H7 (cell line): ENCODE results near the gene ABCG5. TPM values are rescaled to one million over a fixed set of nuclear protein-coding genes. Genes with fewer than 3 reads are reported as not detected.
A peak's percentile ranks its signal among the peaks of the same experiment; 100 is the strongest.

Experiments used
- DNase-seq: peaks from one replicate; pipeline ENCODE4 v3.0.0; 2012
- H3K27me3 ChIP-seq: 2 replicates; pipeline ENCODE4 v1.6.0; 2011; ENCODE audit warnings: mild to moderate bottlenecking, low read length; ENCODE audit not compliant: control insufficient read depth, insufficient read depth
- H3K36me3 ChIP-seq: replicated peaks from 2 replicates; pipeline ENCODE4 v1.5.1; 2011; ENCODE audit warnings: low read length; ENCODE audit not compliant: control insufficient read depth, insufficient read depth
- H3K4me3 ChIP-seq: 2 replicates; pipeline ENCODE4 v1.5.1; 2011; ENCODE audit warnings: low read depth, mild to moderate bottlenecking, control low read depth, low read length, moderate library complexity; ENCODE audit not compliant: insufficient read depth
- total RNA-seq: library from RNA; depleted of rRNA; stranded (reverse); fragments of >200 nt; shearing (Covaris generic); gene quantifications from 2 replicates; pipeline ENCODE4 v1.2.3, GENCODE V29; 2014; rRNA removed

The ABCG5 gene
- total RNA-seq, 1 experiment from 2014 or later: not detected

DNA sequence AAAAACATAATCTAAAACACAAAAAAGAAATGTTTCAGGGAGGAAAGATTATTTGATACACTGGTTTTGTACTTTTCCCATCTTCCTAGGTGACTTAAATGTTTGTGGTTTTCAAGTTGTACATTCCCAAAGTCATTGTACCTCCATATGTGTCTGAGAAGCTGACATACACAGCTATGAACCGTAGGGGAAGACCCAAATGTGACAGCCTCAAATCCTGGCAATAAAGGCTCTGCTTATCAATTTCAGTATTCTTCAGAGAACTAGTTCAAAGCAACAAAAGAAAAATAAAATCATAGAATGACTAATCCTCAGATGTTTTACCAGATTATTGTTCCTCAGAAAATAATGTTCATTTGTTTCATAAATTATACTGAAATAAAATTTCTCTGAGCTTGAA lies 62.3 kb downstream of the ABCG5 start:
- DNase-seq: no peak
- Histone ChIP-seq H3K27me3 (no peaks in the 10 kb centered on the region), H3K4me3 (no peak overlapping the region), H3K36me3 (no peaks in the 10 kb centered on the region)

DNA sequence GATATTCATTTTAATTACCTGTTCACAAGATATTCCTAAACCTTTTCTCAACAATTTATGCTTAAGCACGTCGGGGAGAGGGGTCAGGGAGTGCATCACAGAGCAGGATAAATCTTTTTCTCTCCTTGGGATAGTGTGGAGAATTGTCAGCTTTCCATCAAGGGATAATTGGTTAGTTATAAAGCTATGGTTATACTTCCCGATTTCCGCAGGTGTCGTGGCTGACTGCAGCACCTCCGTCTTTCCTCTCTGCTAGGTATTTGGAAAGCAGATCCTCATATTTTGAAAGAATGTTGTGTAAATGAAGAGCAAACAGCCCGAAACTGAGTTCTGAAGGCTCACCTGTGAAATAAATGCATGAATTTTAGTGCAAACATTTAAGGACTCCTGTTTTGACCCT lies 64.0 kb downstream of the ABCG5 start:
- Histone ChIP-seq H3K36me3 (no peaks in the 10 kb centered on the region), H3K4me3 (peak overlapping the region; percentile 65)
- DNase-seq: no peak

DNA sequence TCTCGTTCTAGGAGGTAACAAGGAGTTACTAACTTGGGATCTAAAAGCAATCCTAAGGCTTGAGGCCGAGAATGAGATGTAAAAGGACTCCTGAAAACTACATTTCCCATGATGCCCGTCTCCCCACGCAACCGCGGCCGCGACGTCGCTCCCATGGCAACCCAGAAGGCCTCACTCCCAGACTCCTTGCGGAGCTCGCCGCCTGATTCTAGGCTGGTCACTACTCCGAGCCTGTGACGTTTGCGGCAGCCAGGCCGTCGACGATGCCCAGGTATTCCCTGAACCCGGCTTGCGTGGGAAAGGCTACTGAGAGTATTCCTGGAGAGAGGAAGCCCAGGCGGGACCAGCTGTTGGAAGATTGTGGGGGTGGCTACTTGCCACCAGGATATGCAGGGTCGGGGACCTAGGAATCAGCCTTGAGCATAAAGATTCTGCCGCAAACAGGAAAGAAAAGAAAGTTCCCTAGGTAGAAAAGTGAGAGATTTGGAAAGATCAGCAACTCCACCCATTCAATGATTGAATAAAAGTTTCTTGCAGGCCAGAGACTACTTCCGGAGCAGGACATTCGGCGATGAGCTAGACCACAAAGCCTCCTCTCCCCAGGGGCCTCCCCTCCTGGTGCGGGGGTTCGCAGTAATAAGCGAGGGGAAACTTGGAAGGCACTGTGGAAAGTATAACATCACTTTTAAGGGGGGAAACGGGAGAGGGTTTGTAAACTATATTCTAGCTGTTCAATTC lies 64.6 kb downstream of the ABCG5 start, which contains the start of gene DYNC2LI1:
Gene DYNC2LI1, plus strand, starts transcription at position 164 of the 738 bp plus-strand sequence. Its CDS starts 100 bp downstream, at position 264.
- DNase-seq: peak; percentile 85
- Histone ChIP-seq H3K36me3 (no peaks in the 10 kb centered on the region), H3K4me3 (peak within 1 kb of the TSS; percentile 65), H3K27me3 (no peaks in the 10 kb centered on the region)

More for the DNA sequence above, 64.0 kb downstream of the ABCG5 start:
- H3K27me3 ChIP-seq: no peaks in the 10 kb centered on the region

DNA sequence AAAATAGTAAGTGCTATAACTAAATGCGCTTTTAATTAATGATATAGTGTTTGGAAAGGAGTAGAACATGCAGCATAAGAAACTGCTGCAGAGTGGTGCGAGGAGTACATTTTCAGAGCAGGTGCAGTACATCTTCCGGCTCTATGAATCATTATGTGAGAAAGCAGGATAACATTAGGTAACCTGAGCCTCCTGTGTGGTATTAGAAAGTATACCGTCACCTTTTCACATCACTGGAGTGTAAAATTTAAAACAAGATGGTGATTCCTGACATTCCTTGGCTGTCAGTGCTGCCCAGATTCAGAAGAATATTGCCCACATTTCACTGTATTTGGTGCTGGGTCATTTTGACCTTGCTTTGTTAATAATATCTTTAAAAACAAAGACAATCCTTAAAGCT lies 72.6 kb downstream of the ABCG5 start:
- Histone ChIP-seq H3K36me3 (no peaks in the 10 kb centered on the region), H3K27me3 (no peaks in the 10 kb centered on the region)

DNA sequence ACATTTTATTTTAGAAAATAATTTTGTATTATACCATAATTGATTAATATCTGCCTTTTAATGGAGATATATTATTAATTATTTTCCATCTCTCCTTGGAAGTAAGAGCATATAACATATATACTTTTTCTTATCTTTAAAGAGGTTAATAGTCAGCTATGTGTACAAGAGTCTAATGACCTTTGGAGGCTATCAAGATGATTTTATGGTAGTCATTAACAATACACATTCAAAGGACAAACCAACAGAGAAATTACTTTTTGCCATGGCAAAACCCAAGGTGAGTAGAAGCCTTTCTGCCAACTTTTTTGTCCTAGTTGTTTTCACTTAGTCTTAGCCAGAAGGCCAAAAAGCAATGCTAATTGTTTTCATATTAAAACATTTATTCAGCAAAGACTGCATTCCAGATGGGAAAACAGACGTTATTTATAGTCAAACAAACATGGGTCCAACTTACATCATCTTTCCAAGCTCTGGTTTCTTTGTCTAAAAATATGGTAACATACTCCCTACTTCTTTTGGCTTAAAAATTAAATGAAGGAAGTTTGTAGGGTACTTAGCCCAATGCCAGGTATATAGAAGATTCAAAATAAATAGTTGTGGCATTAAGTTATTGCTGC lies 74.4 kb downstream of the ABCG5 start:
- DNase-seq: no peak
- H3K4me3 ChIP-seq: no peak overlapping the region
- no peaks in the 10 kb centered on the region for H3K36me3 ChIP-seq
- no peaks in the 10 kb centered on the region for H3K27me3 ChIP-seq

More for the DNA sequence above, 72.6 kb downstream of the ABCG5 start:
- H3K4me3 ChIP-seq: no peak overlapping the region
- no peak for DNase-seq

DNA sequence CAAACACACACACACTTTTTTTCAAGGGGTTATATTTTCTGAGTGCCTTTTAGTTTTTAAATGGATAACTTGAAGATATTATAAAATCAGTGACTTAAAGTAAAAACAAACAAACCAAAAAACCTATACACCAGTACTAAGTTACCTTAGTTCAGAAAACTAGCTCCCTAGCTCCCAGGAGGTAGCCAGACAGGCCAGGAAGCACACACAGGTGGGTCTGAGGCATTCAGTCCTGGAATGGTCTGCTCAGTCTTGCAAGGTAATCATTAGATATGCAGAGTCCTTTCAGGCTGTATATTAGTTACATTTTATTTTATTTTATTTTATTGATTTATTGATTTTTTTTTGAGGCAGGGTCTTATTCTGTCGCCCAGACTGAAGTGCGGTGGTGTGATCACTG lies 75.5 kb downstream of the ABCG5 start:
- Histone ChIP-seq H3K36me3 (no peaks in the 10 kb centered on the region), H3K27me3 (no peaks in the 10 kb centered on the region), H3K4me3 (no peak overlapping the region)
- no peak for DNase-seq

Other genes starting within 250 kb of the ABCG5 start
- 16.3 and 23.7 TPM in 2 replicates for gene THADA, start 242.8 kb downstream of the ABCG5 start, total RNA-seq
- gene PLEKHH2, start 201.6 kb downstream of the ABCG5 start, total RNA-seq: 1.4 and 2.1 TPM in 2 replicates
- gene C1GALT1C1L, start 162.4 kb downstream of the ABCG5 start, total RNA-seq: not detected in 2 replicates
- 9.5 and 15.4 TPM in 2 replicates for gene DYNC2LI1, start 64.8 kb downstream of the ABCG5 start, total RNA-seq
- gene ABCG8, start 132 bp upstream of the ABCG5 start, total RNA-seq: not detected in 2 replicates
- 92.9 and 125 TPM in 2 replicates for gene LRPPRC, start 157.2 kb upstream of the ABCG5 start, total RNA-seq